ENCODE data around the gene IDH2.

Gene IDH2

DNA sequence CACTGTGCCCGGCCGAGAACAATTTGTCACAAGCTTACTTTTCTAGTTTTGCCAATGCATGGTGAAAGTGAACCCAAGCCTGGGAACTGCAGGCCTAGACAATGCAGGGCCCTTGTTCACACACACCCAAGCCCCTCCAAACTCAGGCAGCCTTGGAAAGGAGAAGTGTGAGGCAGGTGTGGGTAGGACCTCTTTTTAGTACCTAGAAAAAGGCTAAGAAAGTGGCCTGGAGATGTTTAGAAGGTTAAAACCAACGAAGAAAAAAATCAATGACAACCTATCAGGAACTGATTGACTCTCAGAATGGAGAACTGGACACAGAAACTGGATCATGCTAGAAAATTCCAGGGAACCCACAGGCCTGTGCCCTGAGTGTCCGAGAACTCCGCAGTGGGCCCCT, 18.8 kb downstream of the IDH2 start:
- no peak overlapping the region for H3K4me3 ChIP-seq (ENCODE audit: low read depth, low read length)
- POLR2A ChIA-PET: interaction anchor here (1.4 kb wide), 1 partner anchor 184 kb away, joined by 4 read pairs; no protein-coding TSS in a partner anchor
- no peak overlapping the region for H3K27ac ChIP-seq (ENCODE audit: extremely low read depth, low read depth, low read length)
- no peak for TF ChIP-seq MYNN (tag by site-specific recombination; IDR thresholded peaks at IDR 0.05; ENCODE audit: borderline replicate concordance)
- no peak for TF ChIP-seq ZNF10 (tag by site-specific recombination; IDR thresholded peaks at IDR 0.05)
- no peak for TF ChIP-seq REST (tag by site-specific recombination; IDR thresholded peaks at IDR 0.05)
- no peak for TF ChIP-seq ZNF211 (tag by site-specific recombination; IDR thresholded peaks at IDR 0.05; ENCODE audit: low read depth)
- TF ChIP-seq MZF1 (tag by site-specific recombination; IDR thresholded peaks at IDR 0.05; ENCODE audit: borderline replicate concordance): no peak
- no peak for TF ChIP-seq ZNF221 (tag by site-specific recombination; IDR thresholded peaks at IDR 0.05; ENCODE audit: borderline replicate concordance)
- TF ChIP-seq, protein P1, sequence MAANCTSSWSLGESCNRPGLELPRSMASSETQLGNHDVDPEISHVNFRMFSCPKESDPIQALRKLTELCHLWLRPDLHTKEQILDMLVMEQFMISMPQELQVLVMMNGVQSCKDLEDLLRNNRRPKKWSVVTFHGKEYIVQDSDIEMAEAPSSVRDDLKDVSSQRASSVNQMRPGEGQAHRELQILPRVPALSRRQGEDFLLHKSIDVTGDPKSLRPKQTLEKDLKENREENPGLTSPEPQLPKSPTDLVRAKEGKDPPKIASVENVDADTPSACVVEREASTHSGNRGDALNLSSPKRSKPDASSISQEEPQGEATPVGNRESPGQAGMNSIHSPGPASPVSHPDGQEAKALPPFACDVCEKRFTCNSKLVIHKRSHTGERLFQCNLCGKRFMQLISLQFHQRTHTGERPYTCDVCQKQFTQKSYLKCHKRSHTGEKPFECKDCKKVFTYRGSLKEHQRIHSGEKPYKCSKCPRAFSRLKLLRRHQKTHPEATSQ (tag by site-specific recombination; IDR thresholded peaks at IDR 0.05): no peak
- no peak for TF ChIP-seq YY2 (tag by site-specific recombination; IDR thresholded peaks at IDR 0.05)
- no peak for TF ChIP-seq ZNF302 (tag by site-specific recombination; IDR thresholded peaks at IDR 0.05; ENCODE audit: low read depth)
- TF ChIP-seq, protein P2, sequence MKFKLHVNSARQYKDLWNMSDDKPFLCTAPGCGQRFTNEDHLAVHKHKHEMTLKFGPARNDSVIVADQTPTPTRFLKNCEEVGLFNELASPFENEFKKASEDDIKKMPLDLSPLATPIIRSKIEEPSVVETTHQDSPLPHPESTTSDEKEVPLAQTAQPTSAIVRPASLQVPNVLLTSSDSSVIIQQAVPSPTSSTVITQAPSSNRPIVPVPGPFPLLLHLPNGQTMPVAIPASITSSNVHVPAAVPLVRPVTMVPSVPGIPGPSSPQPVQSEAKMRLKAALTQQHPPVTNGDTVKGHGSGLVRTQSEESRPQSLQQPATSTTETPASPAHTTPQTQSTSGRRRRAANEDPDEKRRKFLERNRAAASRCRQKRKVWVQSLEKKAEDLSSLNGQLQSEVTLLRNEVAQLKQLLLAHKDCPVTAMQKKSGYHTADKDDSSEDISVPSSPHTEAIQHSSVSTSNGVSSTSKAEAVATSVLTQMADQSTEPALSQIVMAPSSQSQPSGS (tag by site-specific recombination; IDR thresholded peaks at IDR 0.05; ENCODE audit: low read depth): no peak
- no peak for TF ChIP-seq ZNF132 (tag by site-specific recombination; IDR thresholded peaks at IDR 0.05; ENCODE audit: borderline replicate concordance)
- no peak for TF ChIP-seq ZNF433 (tag by site-specific recombination; IDR thresholded peaks at IDR 0.05; ENCODE audit: low read depth)
- no peak for TF ChIP-seq SP7 (tag by site-specific recombination; IDR thresholded peaks at IDR 0.05)
- no peak for TF ChIP-seq ZNF692 (tag by site-specific recombination; IDR thresholded peaks at IDR 0.05)
- no peak for TF ChIP-seq WT1 (tag by site-specific recombination; IDR thresholded peaks at IDR 0.05)
- no peak for TF ChIP-seq ZNF501 (tag by site-specific recombination; IDR thresholded peaks at IDR 0.05)
- TF ChIP-seq ZNF776 (tag by site-specific recombination; IDR thresholded peaks at IDR 0.05; ENCODE audit: borderline replicate concordance): no peak
- CTCF ChIA-PET: interaction anchor here (1.1 to 1.3 kb wide), 4 partner anchors 10 to 324 kb away, joined by 3 to 4 read pairs (median 3); no protein-coding TSS in a partner anchor
- H3K4me1 ChIP-seq (ENCODE audit: control insufficient read depth, insufficient read depth, low read length): no peaks in the 10 kb centered on the region
- H3K36me3 ChIP-seq (ENCODE audit: control insufficient read depth in 2 of 2, insufficient read depth in 1 of 2, low read length in 2 of 2): peaks cover 8 to 43% of the 10 kb centered on the region in 2 experiments; a peak in 2 of 3 replicates
- H3K9me3 ChIP-seq (ENCODE audit: control insufficient read depth, insufficient read depth, low read depth, low read length): no peaks in the 10 kb centered on the region
